ENCODE results near the gene TSPAN14.

The TSPAN14 gene

GRCh38 chr10:80544316-80544953 is 90.3 kb downstream of the TSPAN14 start:
- TF ChIP-seq GABPA (IDR thresholded peaks at IDR 0.05; ENCODE audit: low read depth) (no peak), SPI1 (IDR thresholded peaks at IDR 0.05; ENCODE audit: borderline replicate concordance, low read depth) (no peak), REST (IDR thresholded peaks at IDR 0.05; ENCODE audit: insufficient replicate concordance, low read depth) (no peak), CTCF (IDR thresholded peaks at IDR 0.05; ENCODE audit: insufficient read depth, low read length) (no peak), POLR2AphosphoS5 (IDR thresholded peaks at IDR 0.05; ENCODE audit: low read depth) (no peak)
- Histone ChIP-seq H3K27me3 (ENCODE audit: insufficient read depth, poor library complexity, severe bottlenecking) (no peaks in the 10 kb centered on the region), H3K27ac (replicated peaks) (no peak overlapping the region), H3K4me3 (replicated peaks; ENCODE audit: insufficient read depth, low read length) (no peak overlapping the region)
- no peak for DNase-seq (ENCODE audit: low read depth in 1 of 2, low spot score in 1 of 2)

- H3K27ac ChIP-seq (replicated peaks), result no peak overlapping the region
Observed at GRCh38 chr10:80545258-80545881, 91.3 kb downstream of the TSPAN14 start.

More at GRCh38 chr10:80545258-80545881, 91.3 kb downstream of the TSPAN14 start:
- TF ChIP-seq REST (IDR thresholded peaks at IDR 0.05; ENCODE audit: insufficient replicate concordance, low read depth) (no peak), SPI1 (IDR thresholded peaks at IDR 0.05; ENCODE audit: borderline replicate concordance, low read depth) (no peak), CTCF (IDR thresholded peaks at IDR 0.05; ENCODE audit: insufficient read depth, low read length) (no peak), GABPA (IDR thresholded peaks at IDR 0.05; ENCODE audit: low read depth) (no peak), POLR2AphosphoS5 (IDR thresholded peaks at IDR 0.05; ENCODE audit: low read depth) (no peak)
- no peak overlapping the region for H3K4me3 ChIP-seq (replicated peaks; ENCODE audit: insufficient read depth, low read length)
- no peaks in the 10 kb centered on the region for H3K27me3 ChIP-seq (ENCODE audit: insufficient read depth, poor library complexity, severe bottlenecking)
- no peak for DNase-seq (ENCODE audit: low read depth in 1 of 2, low spot score in 1 of 2)

Data from HL-60 (cell line).